HepG2 (cell line): Measurements from ENCODE around the gene TAB3. TPM values are rescaled to one million over a fixed set of nuclear protein-coding genes. Genes with fewer than 3 reads are reported as not detected.

Experiments used
- ATAC-seq: fragments of 200-7000 bp; cut with Tn5 transposase; 3 replicates; pipeline ENCODE4 v1.9.1; 2020; ENCODE audit warnings: mild to moderate bottlenecking, moderate library complexity
- BruUV-seq: library from RNA; stranded (reverse); fragments of 400-500 nt; replicated peaks from 2 replicates; lab custom pipeline; 2021; lab: Mats Ljungman, UMichigan
- CTCF ChIA-PET: fragments of 300-600 bp; formaldehyde crosslinking; extraction: SDS; loops from one replicate; lab custom pipeline; 2021; ENCODE audit warnings: low total read pairs, inconsistent platforms, low intra/inter-chr PET ratio; lab: Yijun Ruan, JAX
- POLR2A ChIA-PET: fragments of 350-600 bp; sonication (Branson Sonifier 250); formaldehyde crosslinking; loops from one replicate; lab custom pipeline; 2020; ENCODE audit warnings: antibody characterized with exemption, inconsistent platforms; lab: Yijun Ruan, JAX
- DNase-seq: peaks from one replicate; pipeline ENCODE4 v3.0.0-alpha.2; 2015; ENCODE audit warnings: low spot score
- FAIRE-seq: peaks from 3 replicates; lab custom pipeline; 2011; peaks lifted over from hg19 to GRCh38; lab: Jason Lieb, UNC
- H2AFZ ChIP-seq: one replicate; pipeline ENCODE4 v1.6.1; 2011; ENCODE audit warnings: low read length, inconsistent platforms
- H3K27ac ChIP-seq: fragments of 300-600 bp; 3 replicates; pipeline ENCODE4 v1.8.0; 2011; ENCODE audit warnings: mixed run types, mild to moderate bottlenecking, mixed read lengths, low read length, inconsistent platforms; ENCODE audit not compliant: insufficient read depth; ENCODE audit errors: extremely low read length
- H3K27me3 ChIP-seq, 2 experiments: fragments of 200-600 bp in 1 of 2; 2 replicates in 1 of 2; 3 replicates in 1 of 2; pipeline versions ENCODE4 v1.6.0 to v1.8.0; 2011; ENCODE audit warnings: low read length in 2 of 2, mild to moderate bottlenecking in 2 of 2, moderate library complexity in 2 of 2, inconsistent platforms in 1 of 2; ENCODE audit not compliant: insufficient read depth in 2 of 2, control insufficient read depth in 1 of 2
- H3K36me3 ChIP-seq, 2 experiments: fragments of 200-600 bp in 1 of 2; replicated peaks in 1 of 2; 2 replicates in 1 of 2; 3 replicates in 1 of 2; pipeline versions ENCODE4 v1.5.1 to v1.8.0; 2011; ENCODE audit warnings: low read length in 2 of 2, inconsistent platforms in 1 of 2; ENCODE audit not compliant: insufficient read depth in 2 of 2, control insufficient read depth in 1 of 2
- H3K4me1 ChIP-seq: 2 replicates; pipeline ENCODE4 v1.5.1; 2012; ENCODE audit warnings: low read length, inconsistent platforms; ENCODE audit not compliant: insufficient read depth
- H3K4me2 ChIP-seq: 2 replicates; pipeline ENCODE4 v1.6.0; 2011; ENCODE audit warnings: low read depth, low read length, inconsistent platforms
- H3K4me3 ChIP-seq, 3 experiments: fragments of 200-600 bp in 1 of 3; sonication (generic), shearing (Covaris generic) in 1 of 3; replicated peaks in 1 of 3; 2 replicates each; pipeline ENCODE4 v1.5.1; 2011 to 2016; ENCODE audit warnings: low read length in 3 of 3, inconsistent platforms in 2 of 3, low read depth in 2 of 3, mild to moderate bottlenecking in 2 of 3, control low read depth in 1 of 3, mixed read lengths in 1 of 3; ENCODE audit not compliant: insufficient read depth in 1 of 3
- H3K79me2 ChIP-seq: one replicate; pipeline ENCODE4 v1.6.1; 2011; ENCODE audit warnings: low read length, inconsistent platforms; ENCODE audit not compliant: insufficient read depth
- H3K9ac ChIP-seq: 2 replicates; pipeline ENCODE4 v1.6.0; 2011; ENCODE audit warnings: mild to moderate bottlenecking, low read depth, low read length, inconsistent platforms; ENCODE audit not compliant: insufficient read depth
- H3K9me3 ChIP-seq: 2 replicates; pipeline ENCODE4 v1.5.1; 2012; ENCODE audit warnings: mild to moderate bottlenecking, low read length
- H4K20me1 ChIP-seq: 2 replicates; pipeline ENCODE4 v1.6.0; 2011; ENCODE audit warnings: inconsistent platforms, mild to moderate bottlenecking, low read length, moderate library complexity; ENCODE audit not compliant: insufficient read depth
- CC2D1A ChIP-seq: sonication (generic); formaldehyde crosslinking; IDR thresholded peaks from 2 replicates; pipeline ENCODE4 v1.8.1; 2023; ENCODE audit warnings: mild to moderate bottlenecking, missing genetic modification reagents
- KIAA2018 ChIP-seq: sonication (generic); formaldehyde crosslinking; IDR thresholded peaks from 2 replicates; pipeline ENCODE4 v1.5.0; 2020; ENCODE audit warnings: mild to moderate bottlenecking, missing genetic modification reagents, borderline replicate concordance
- MAFF ChIP-seq: IDR thresholded peaks from 2 replicates; pipeline ENCODE4 v1.6.1; 2011; ENCODE audit warnings: low read depth, low read length, improper control_type of control experiment
- MAFK ChIP-seq, 2 experiments: IDR thresholded peaks in 1 of 2; conservative IDR thresholded peaks in 1 of 2; 2 replicates each; pipeline ENCODE4 v1.6.1; 2011; ENCODE audit warnings: improper control_type of control experiment in 2 of 2, low read length in 2 of 2
- NAIF1 ChIP-seq: sonication (generic); formaldehyde crosslinking; IDR thresholded peaks from 2 replicates; pipeline ENCODE4 v1.5.0; 2020; ENCODE audit warnings: mild to moderate bottlenecking, missing genetic modification reagents, borderline replicate concordance
- PHF21A ChIP-seq: sonication (generic); formaldehyde crosslinking; IDR thresholded peaks from 2 replicates; pipeline ENCODE4 v1.5.0; 2020; ENCODE audit warnings: mild to moderate bottlenecking, missing genetic modification reagents
- SOX13 ChIP-seq, 3 experiments: fragments of 450-650 bp in 1 of 3; sonication (generic) in 1 of 3; formaldehyde crosslinking in 1 of 3; IDR thresholded peaks in 2 of 3; conservative IDR thresholded peaks in 1 of 3; 2 replicates each; pipeline versions ENCODE4 v1.5.0 to v1.6.1; 2016 to 2020; ENCODE audit warnings: antibody characterized with exemption in 1 of 3, mild to moderate bottlenecking in 1 of 3, missing compliant biosample characterization in 1 of 3, missing genetic modification reagents in 1 of 3, moderate library complexity in 1 of 3
- ZNF432 ChIP-seq: sonication (generic); formaldehyde crosslinking; IDR thresholded peaks from 2 replicates; pipeline ENCODE4 v1.5.0; 2020; ENCODE audit warnings: missing genetic modification reagents, mild to moderate bottlenecking, borderline replicate concordance
- ZSCAN25 ChIP-seq: sonication (generic); formaldehyde crosslinking; IDR thresholded peaks from 2 replicates; pipeline ENCODE4 v1.8.0; 2022; ENCODE audit warnings: mild to moderate bottlenecking, missing genetic modification reagents
- WGBS: methylation state at CpG from one replicate; pipeline ENCODE4 v1.1.6; 2017; ENCODE audit warnings: low lambda C conversion rate; 5-methylcytosine and 5-hydroxymethylcytosine counted together
- in situ Hi-C: cut with HindIII; loops from 2 replicates; pipeline ENCODE4 v1.10.0; 2017; ENCODE audit warnings: low pct_unique_long_range_greater_than_20kb; ENCODE audit not compliant: extremely low pct_ligation_motif_present
- intact Hi-C: fragments of 100-400 bp; cut with micrococcal nuclease; formaldehyde crosslinking; loops from one replicate; pipeline ENCODE4 v1.10.0; 2022; ENCODE audit not compliant: unreplicated experiment
- polyA plus RNA-seq, 8 experiments: library from polyadenylated mRNA; depleted of rRNA in 3 of 8; stranded (reverse) in 7 of 8; unstranded in 1 of 8; fragments of >200 nt; fragmentation: Illumina TruSeq in 4 of 8; extraction: Trizol in 4 of 8; gene quantifications; 2 replicates each; pipeline versions ENCODE4 v1.2.1 to v1.2.3, GENCODE V29; 2011 to 2016; ENCODE audit warnings: low read depth in 4 of 8, missing spikeins in 1 of 8, mixed read lengths in 1 of 8; ENCODE audit not compliant: insufficient read depth in 1 of 8
- total RNA-seq, 5 experiments: library from RNA; depleted of rRNA; stranded (reverse); fragments of >200 nt; fragmentation: Illumina TruSeq; extraction: Trizol; gene quantifications; 2 replicates each; pipeline ENCODE4 v1.2.3, GENCODE V29; 2016; ENCODE audit warnings: low read depth in 1 of 5

The TAB3 gene
- total and polyA plus RNA-seq, 2 of the 13 experiments (the other 11 are each of a cell fraction or from before 2014, with no cell fraction given), result 27.2 to 59.8 TPM

GRCh38 chrX:30887288-30887687 lies 1.8 kb downstream of the TAB3 start:
- H3K27me3 ChIP-seq, result no peaks in the 10 kb centered on the region
- H3K36me3 ChIP-seq, result peaks cover 0 to 4% of the 10 kb centered on the region in 2 experiments; a peak in 1 of 5 replicates
- no TSS peak for BruUV-seq
- H3K4me3 ChIP-seq, result peak overlapping the region; percentile 72 to 94 (median 84); a peak in 5 of 6 replicates
- H4K20me1 ChIP-seq, result no peaks in the 10 kb centered on the region
- TF ChIP-seq ZSCAN25 (CRISPR knock-in tag) (no peak), CC2D1A (CRISPR knock-in tag) (no peak), MAFK (conservative IDR thresholded peaks at IDR 0.05 in 1 of 2, IDR thresholded peaks at IDR 0.05 in 1 of 2; ENCODE audit: low read length in 2 of 2) (peak; percentile 80 to 88), ZNF432 (CRISPR knock-in tag) (no peak), MAFF (peak; percentile 86)
- TF ChIP-seq, all 625 proteins: peak for 2
- peak overlapping the region; percentile 76 for H3K27ac ChIP-seq
- H3K9me3 ChIP-seq, result no peaks in the 10 kb centered on the region
- WGBS, result 21% methylated on average over 5 of the region's 5 CpGs
- H3K4me1 ChIP-seq, result peaks cover 56% of the 10 kb centered on the region
- in situ Hi-C loops (no loop called here), intact Hi-C loops (loop anchor here (5.0 to 10.0 kb wide), 2 partner anchors 45 to 88 kb away; no protein-coding TSS in a partner anchor)
- H3K79me2 ChIP-seq, result peaks cover 66% of the 10 kb centered on the region
- ChIA-PET CTCF (no interaction called here), POLR2A (interaction anchor here (0.7 to 1.7 kb wide), 3 partner anchors 10 to 43 kb away, joined by 3 to 7 read pairs (median 4); no protein-coding TSS in a partner anchor)
- no peak overlapping the region for H2AFZ ChIP-seq
- FAIRE-seq, result no peak
- peak overlapping the region; percentile 66 for H3K4me2 ChIP-seq
- ATAC-seq, result no peak
- H3K9ac ChIP-seq, result peak overlapping the region; percentile 84
- DNase-seq, result no peak

GRCh38 chrX:30885136-30885535 lies 3.9 kb downstream of the TAB3 start:
- peak overlapping the region in 2 of 3 experiments; percentile 10 to 43; a peak in 3 of 6 replicates for H3K4me3 ChIP-seq
- no peaks in the 10 kb centered on the region for H3K9me3 ChIP-seq
- H3K4me2 ChIP-seq, result peak overlapping the region; percentile 66
- CTCF ChIA-PET, result no interaction called here
- in situ Hi-C loops, result no loop called here
- H3K27me3 ChIP-seq, result no peaks in the 10 kb centered on the region
- DNase-seq (no peak), ATAC-seq (peak; percentile 45), FAIRE-seq (no peak)
- peaks cover 0 to 4% of the 10 kb centered on the region in 2 experiments; a peak in 1 of 5 replicates for H3K36me3 ChIP-seq
- no peak overlapping the region for H3K9ac ChIP-seq
- POLR2A ChIA-PET, result no interaction called here
- 31% methylated on average over 2 of the region's 2 CpGs for WGBS
- intact Hi-C loops, result loop anchor here (5.0 to 10.0 kb wide), 2 partner anchors 47 to 90 kb away; no protein-coding TSS in a partner anchor
- no TSS peak for BruUV-seq
- no peak overlapping the region for H2AFZ ChIP-seq
- no peaks in the 10 kb centered on the region for H4K20me1 ChIP-seq
- peaks cover 76% of the 10 kb centered on the region for H3K4me1 ChIP-seq
- peak overlapping the region; percentile 56 for H3K27ac ChIP-seq
- peaks cover 87% of the 10 kb centered on the region for H3K79me2 ChIP-seq
- TF ChIP-seq NAIF1 (CRISPR knock-in tag) (no peak), SOX13 (IDR thresholded peaks at IDR 0.05) (no peak), SOX13 (CRISPR knock-in tag; conservative IDR thresholded peaks at IDR 0.05 in 1 of 2, IDR thresholded peaks at IDR 0.05 in 1 of 2) (peak in 1 of 2 experiments; percentile 25; a peak in 1 of 4 replicates), KIAA2018 (CRISPR knock-in tag) (no peak), PHF21A (CRISPR knock-in tag) (peak; percentile 51; the same call in 1 of the 2 replicates)
